HG03175 (cell line): ENCODE results near the gene CPNE2.

Source experiments
- ATAC-seq: cut with Tn5 transposase; IDR thresholded peaks from one replicate; pipeline ENCODE4 v1.9.1; 2021; ENCODE audit warnings: mild to moderate bottlenecking, moderate library complexity; ENCODE audit not compliant: unreplicated experiment

CPNE2 gene

GRCh38 chr16:57118461-57119084, 26.2 kb downstream of the CPNE2 start:
- ATAC-seq = no peak

GRCh38 chr16:57123216-57123973, 31.0 kb downstream of the CPNE2 start:
- ATAC-seq = no peak

GRCh38 chr16:57123974-57124674, 31.7 kb downstream of the CPNE2 start:
- ATAC-seq = no peak

- ATAC-seq = no peak
Observed at GRCh38 chr16:57125376-57125775, 33.0 kb downstream of the CPNE2 start.

GRCh38 chr16:57125969-57126368, 33.6 kb downstream of the CPNE2 start:
- ATAC-seq = no peak

DNA sequence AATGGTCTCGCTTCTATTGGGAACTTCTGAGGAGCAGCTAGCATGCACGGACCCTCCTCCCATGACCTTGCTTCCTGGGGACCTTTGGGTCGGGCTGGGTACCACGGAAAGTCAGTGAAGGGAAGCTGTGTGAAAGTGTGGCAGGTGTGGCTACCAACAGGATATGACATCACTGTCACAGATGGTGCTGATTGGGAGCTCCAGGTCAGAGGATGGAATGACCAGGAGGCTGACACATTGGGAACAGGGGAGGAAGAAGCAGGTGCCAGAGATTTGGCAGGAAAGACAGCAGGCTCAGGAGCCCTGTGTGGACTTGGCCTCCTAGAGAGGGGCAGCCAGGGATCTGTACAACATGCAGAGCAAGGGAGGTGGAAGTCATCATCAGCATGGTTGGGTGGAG, 34.0 kb downstream of the CPNE2 start:
- ATAC-seq = no peak

DNA sequence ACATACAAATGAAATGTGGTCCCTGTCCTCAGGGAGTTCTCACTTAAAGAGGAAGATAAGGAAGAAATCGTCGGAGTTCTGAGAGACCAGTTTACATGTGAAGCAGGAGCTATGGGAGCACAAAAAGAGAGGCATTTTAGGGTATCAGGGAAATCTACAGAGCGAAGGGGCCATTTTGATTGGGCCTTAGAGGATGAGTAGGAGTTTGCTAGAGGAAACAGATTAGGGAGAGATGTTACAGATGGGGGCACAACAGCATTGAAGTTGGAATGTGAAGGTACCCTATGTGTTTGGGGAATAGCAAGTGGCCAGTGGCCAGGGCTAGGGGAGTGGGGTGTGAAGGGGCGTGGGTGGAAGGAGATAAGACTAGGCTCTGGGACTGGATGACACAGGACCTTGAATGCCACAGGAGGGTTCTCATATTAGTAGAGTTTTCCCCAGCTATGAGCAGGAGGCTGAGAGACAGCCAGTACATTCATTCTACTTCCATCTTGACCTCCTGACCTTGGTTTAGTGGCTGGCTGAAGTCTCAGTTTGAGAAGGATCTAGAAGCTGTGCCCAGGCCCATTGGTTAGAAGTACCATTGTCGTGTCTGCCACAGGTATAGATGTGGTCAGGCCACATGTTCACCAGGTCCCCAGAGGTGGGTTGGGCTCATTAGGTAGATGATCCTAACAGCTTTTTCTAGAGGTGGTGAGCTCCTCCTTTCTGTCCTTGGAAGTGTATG, 34.8 kb downstream of the CPNE2 start:
- ATAC-seq = peak; percentile 54

DNA sequence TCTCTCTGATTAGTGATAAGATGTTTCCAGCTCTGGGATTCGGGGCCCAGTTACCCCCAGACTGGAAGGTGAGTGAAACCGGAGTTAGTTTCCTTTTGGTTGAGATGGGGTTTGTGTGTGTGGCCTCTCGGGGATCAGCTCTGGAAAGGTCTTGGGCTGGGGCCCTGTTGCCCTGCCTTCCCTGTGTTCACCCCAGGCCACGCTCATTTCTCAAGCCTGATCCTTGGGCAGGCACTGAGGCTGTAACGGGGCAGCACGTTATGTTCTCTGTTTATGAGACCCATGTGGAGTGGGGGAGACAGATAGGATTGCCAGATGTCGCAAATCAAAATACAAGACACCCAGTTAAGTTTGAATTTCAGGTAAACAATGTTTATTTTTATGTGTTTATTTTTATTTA, 35.5 kb downstream of the CPNE2 start:
- no peak for ATAC-seq

- ATAC-seq = no peak
Observed at GRCh38 chr16:57128771-57129389, 36.5 kb downstream of the CPNE2 start.

DNA sequence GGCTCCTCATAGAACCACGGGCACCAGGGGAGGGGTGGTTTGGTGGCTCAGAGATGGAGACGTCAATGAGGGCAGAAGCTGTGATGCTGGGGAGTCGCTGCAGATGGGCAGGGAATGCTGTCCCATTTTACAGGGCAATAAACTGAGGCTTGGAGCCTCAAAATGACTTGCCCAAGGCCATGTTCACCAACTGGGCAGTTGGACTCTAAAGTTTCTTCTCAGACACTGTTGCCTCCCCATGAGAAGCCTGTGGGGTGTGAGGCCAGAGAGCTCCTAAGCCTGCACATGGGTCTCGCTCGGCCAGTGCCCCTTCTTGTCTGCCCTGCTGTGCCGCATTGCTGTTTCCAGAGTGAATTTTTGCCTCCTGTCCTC, 38.6 kb downstream of the CPNE2 start:
- ATAC-seq = no peak

GRCh38 chr16:57131351-57131970, 39.1 kb downstream of the CPNE2 start:
- ATAC-seq = no peak

DNA sequence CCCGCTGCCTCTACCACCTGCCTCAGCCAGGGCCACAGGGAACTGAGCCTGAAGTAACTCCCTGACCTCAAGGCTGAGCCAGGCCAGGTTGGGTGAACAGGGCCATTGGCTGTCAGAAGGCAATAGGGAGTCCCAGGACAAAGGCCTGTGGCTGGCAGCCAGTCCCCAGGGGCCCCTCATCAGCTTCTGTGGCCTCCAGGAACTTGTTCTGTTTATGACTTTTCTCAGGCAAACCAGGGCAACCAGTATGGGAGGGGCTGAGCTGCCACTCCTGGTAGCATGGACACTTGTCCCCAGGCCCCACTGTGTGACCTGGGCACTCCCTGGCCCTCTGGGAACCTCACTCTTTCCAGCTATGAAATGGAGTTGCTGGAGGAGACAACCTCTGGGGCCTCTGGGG, 40.1 kb downstream of the CPNE2 start:
- no peak for ATAC-seq

DNA sequence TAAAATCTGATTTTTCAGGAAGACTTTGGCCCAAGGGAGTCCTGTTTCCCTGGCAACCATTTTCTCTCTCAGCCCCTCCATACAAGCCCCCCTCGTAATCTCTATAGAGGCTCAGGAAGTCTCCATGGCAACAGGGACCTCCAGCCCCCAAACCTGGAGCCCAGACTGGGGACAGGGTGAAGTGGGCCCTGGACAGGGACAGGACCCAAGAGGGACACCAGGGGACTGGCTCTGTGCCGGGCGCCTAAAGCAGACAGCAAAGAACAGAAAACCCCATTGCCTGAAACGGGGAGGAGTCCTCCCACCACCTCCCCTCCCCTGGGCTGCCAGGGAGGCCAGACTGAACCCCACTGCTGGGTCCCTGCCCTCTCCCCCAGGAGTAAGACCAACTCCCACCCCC, 40.6 kb downstream of the CPNE2 start:
- no peak for ATAC-seq

GRCh38 chr16:57133886-57134285, 41.5 kb downstream of the CPNE2 start:
- ATAC-seq = no peak

GRCh38 chr16:57134982-57135381, 42.6 kb downstream of the CPNE2 start:
- ATAC-seq = no peak

- ATAC-seq = no peak
Observed at GRCh38 chr16:57137043-57137442, 44.7 kb downstream of the CPNE2 start.

DNA sequence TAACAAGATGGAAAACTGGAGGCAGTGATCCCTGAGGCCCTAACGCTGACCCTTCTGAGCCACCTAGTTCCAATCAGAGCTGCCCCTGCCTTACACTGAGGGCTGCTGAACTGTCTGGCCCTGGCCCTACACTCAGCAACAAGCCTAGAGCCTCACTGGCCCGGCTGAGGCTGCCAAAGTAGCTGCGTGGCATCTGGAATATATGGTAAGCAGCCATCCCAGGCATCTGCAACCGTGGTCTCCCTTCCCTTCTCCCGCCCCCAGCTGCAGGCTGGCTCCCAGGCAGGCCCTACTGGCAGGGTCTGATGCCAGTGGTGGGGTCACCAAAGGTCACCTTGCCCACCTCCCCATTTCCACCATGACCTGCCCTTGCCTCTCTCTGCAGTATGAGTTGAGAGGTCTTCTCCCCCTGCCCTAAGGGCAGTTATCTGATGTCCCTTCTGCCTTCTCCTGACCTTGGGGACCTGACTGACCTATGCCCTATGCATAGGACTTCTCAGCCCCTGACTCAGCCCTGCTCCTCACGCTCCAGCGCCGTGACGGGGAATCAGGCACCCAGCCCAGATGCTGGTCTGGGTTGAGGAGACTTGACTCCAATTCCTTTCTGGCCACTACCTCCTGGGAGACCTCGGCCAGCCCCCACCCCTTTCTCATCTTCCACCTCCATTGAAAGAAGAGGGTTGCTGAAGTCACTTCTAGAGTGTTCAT, 45.3 kb downstream of the CPNE2 start:
- no peak for ATAC-seq

DNA sequence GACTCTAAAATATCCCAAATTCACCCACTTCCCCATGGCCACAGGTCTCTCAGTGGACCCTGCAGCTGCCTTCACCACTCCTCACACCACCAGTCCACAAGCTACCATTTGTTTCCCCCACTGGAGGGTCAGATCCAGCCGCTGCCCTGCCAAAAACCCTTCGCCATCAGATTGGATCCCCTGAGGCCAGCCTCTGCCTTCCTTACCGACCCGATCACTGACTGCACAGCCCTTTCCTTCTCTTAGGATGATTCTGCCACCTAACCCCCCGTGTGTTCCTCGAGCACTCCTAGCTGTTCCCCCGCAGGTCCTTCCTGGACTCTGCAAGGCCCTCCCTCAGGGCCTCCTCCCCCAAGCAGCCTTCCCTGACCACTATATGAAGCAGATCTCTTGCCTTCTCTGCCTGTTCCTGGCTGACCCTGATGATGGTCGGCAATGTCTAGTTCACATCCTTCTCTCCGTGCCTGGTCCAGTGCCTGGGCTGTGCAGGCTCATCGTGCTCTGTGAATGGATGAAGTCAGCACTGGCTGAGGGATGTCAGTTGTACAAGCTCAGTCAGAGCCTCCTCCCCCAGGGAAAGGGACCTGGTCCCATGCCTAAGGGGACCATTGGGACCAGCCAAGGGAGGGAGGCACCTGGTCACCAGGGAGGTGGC, 46.0 kb downstream of the CPNE2 start:
- no peak for ATAC-seq

DNA sequence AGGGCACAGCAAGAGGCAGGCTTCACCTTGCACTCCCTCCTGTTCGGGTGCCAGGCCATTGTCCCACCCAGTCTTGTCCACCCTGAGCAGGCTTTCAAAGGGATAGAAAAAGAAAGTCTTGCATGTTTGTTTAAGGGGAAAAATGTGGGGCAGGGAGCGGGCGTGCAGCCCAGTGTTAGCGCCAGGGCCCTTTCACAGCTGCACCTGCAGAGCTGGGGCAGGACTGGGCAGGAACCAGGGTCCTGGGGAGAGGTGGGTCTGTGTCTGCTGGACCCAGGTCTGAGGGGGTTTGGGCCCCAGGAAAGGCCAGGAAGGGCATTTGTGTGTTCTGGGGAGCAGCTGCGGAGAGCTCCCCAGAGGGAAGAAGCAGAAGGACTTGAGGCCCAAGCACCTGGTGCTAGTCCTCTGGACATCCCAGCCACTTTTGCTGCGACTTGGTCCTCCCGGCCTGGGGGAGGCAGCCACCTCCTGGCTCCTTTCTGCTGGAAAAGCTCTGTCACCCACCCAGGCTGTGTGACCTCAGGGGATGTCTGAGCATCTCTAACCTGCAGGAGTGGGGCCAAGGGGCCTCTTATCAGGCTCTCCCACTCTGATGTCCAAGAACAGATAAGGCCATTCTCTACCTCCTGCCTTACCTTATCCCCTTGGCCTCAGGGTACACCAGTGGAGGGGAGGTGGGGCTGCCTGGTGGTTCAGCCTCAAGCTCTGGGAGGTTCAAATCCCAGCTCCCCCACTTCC, 48.7 kb downstream of the CPNE2 start:
- no peak for ATAC-seq
